Neuronal stem cell (in vitro differentiated cells): ENCODE results near the gene SINHCAF.

Experiments
- DNase-seq: peaks from one replicate; pipeline ENCODE4 v3.0.0-alpha.2; 2013; ENCODE audit warnings: low spot score
- H2AFZ ChIP-seq: one replicate; pipeline ENCODE4 v1.6.1; 2013; ENCODE audit warnings: mild to moderate bottlenecking, low read length, inconsistent platforms
- H2AK5ac ChIP-seq: 2 replicates; pipeline ENCODE4 v1.6.1; 2013; ENCODE audit warnings: low read depth, mild to moderate bottlenecking, inconsistent platforms, low read length, moderate library complexity, mixed read lengths
- H2BK120ac ChIP-seq: 2 replicates; pipeline ENCODE4 v1.6.1; 2013; ENCODE audit warnings: low read depth, mild to moderate bottlenecking, inconsistent platforms, low read length, moderate library complexity, mixed read lengths
- H2BK12ac ChIP-seq: one replicate; pipeline ENCODE4 v1.6.1; 2013; ENCODE audit warnings: low read length, inconsistent platforms
- H2BK15ac ChIP-seq: 2 replicates; pipeline ENCODE4 v1.6.1; 2013; ENCODE audit warnings: mild to moderate bottlenecking, low read length, inconsistent platforms, mixed read lengths
- H2BK5ac ChIP-seq: one replicate; pipeline ENCODE4 v1.6.1; 2013; ENCODE audit warnings: inconsistent platforms, mild to moderate bottlenecking, low read length, moderate library complexity
- H3K14ac ChIP-seq: one replicate; pipeline ENCODE4 v1.6.1; 2013; ENCODE audit warnings: low read length, inconsistent platforms
- H3K18ac ChIP-seq: 2 replicates; pipeline ENCODE4 v1.6.1; 2013; ENCODE audit warnings: low read length, inconsistent platforms
- H3K23ac ChIP-seq: 2 replicates; pipeline ENCODE4 v1.6.1; 2013; ENCODE audit warnings: low read depth, mild to moderate bottlenecking, mixed read lengths, low read length, inconsistent platforms; ENCODE audit not compliant: poor library complexity
- H3K27ac ChIP-seq: replicated peaks from 3 replicates; pipeline ENCODE4 v1.5.1; 2013; ENCODE audit warnings: low read length, inconsistent platforms
- H3K27me3 ChIP-seq, 3 experiments: 2 replicates each; pipeline ENCODE4 v1.6.1; 2013; ENCODE audit warnings: low read length in 3 of 3, mild to moderate bottlenecking in 2 of 3, inconsistent platforms in 1 of 3, low read depth in 1 of 3, mixed read lengths in 1 of 3, moderate library complexity in 1 of 3; ENCODE audit not compliant: control insufficient read depth in 3 of 3, insufficient read depth in 3 of 3
- H3K36me3 ChIP-seq, 2 donors: replicated peaks in 1 of 2; 2 replicates each; pipeline ENCODE4 v1.6.1; 2013; ENCODE audit warnings: low read length in 2 of 2; ENCODE audit not compliant: control insufficient read depth in 2 of 2, insufficient read depth in 2 of 2
- H3K4ac ChIP-seq: 2 replicates; pipeline ENCODE4 v1.6.1; 2013; ENCODE audit warnings: inconsistent platforms, mild to moderate bottlenecking, low read length, moderate library complexity
- H3K4me1 ChIP-seq, 2 donors: 1 replicate in 1 of 2; 2 replicates in 1 of 2; pipeline ENCODE4 v1.6.1; 2013; ENCODE audit warnings: low read length in 2 of 2, low read depth in 1 of 2; ENCODE audit not compliant: control insufficient read depth in 2 of 2, insufficient read depth in 1 of 2
- H3K4me2 ChIP-seq: one replicate; pipeline ENCODE4 v1.6.1; 2013; ENCODE audit warnings: mild to moderate bottlenecking, low read length, inconsistent platforms; ENCODE audit not compliant: insufficient read depth, poor library complexity, severe bottlenecking
- H3K4me3 ChIP-seq, 2 donors: 2 replicates each; pipeline ENCODE4 v1.5.1; 2013; ENCODE audit warnings: low read length in 2 of 2, mild to moderate bottlenecking in 2 of 2, inconsistent platforms in 1 of 2, moderate library complexity in 1 of 2
- H3K79me1 ChIP-seq: one replicate; pipeline ENCODE4 v1.6.1; 2013; ENCODE audit warnings: low read depth, mild to moderate bottlenecking, inconsistent platforms, low read length, moderate library complexity
- H3K9ac ChIP-seq: one replicate; pipeline ENCODE4 v1.6.1; 2013; ENCODE audit warnings: mild to moderate bottlenecking, low read depth, low read length, inconsistent platforms; ENCODE audit not compliant: poor library complexity
- H3K9me3 ChIP-seq, 2 donors: replicated peaks in 1 of 2; 2 replicates each; pipeline versions ENCODE3 to v1.6.1; 2013; ENCODE audit warnings: low read length in 2 of 2, mild to moderate bottlenecking in 2 of 2, inconsistent platforms in 1 of 2, low read depth in 1 of 2, mixed read lengths in 1 of 2, moderate library complexity in 1 of 2; ENCODE audit not compliant: control insufficient read depth in 2 of 2, insufficient read depth in 1 of 2
- H4K8ac ChIP-seq: one replicate; pipeline ENCODE4 v1.6.1; 2013; ENCODE audit warnings: low read depth, mild to moderate bottlenecking, inconsistent platforms, low read length, moderate library complexity
- H4K91ac ChIP-seq: one replicate; pipeline ENCODE4 v1.6.1; 2013; ENCODE audit warnings: low read length, low read depth, mild to moderate bottlenecking, inconsistent platforms; ENCODE audit not compliant: poor library complexity
- WGBS, 2 donors: extraction: QIAGEN DNeasy Blood & Tissue Kit; methylation state at CpG; one replicate each; pipeline ENCODE4 v1.1.7; 2013; ENCODE audit warnings: missing lambda C conversion rate in 2 of 2, mixed read lengths in 1 of 2; ENCODE audit not compliant: insufficient read length in 2 of 2, insufficient replicate concordance in 1 of 2; ENCODE audit errors: extremely low coverage in 2 of 2; 5-methylcytosine and 5-hydroxymethylcytosine counted together

The SINHCAF gene

GRCh38 chr12:31311634-31312258 lies 14.2 kb downstream of the SINHCAF start:
- no peaks in the 10 kb centered on the region for H3K79me1 ChIP-seq
- no CpG with 5 or more reads among the region's 2 CpGs for WGBS, 2 donors
- no peak overlapping the region for H3K9ac ChIP-seq
- no peak for DNase-seq
- peaks cover 4 to 38% of the 10 kb centered on the region in 2 donors for H3K9me3 ChIP-seq
- no peaks in the 10 kb centered on the region for H3K4me1 ChIP-seq
- H3K36me3 ChIP-seq: peaks cover 0 to 78% of the 10 kb centered on the region in 2 donors
- H3K4me3 ChIP-seq: no peak overlapping the region
- H3K18ac ChIP-seq: no peak overlapping the region
- no peak overlapping the region for H3K4me2 ChIP-seq
- no peak overlapping the region for H2AFZ ChIP-seq
- H3K23ac ChIP-seq: no peak overlapping the region
- H2BK15ac ChIP-seq: no peak overlapping the region
- H3K27me3 ChIP-seq: no peaks in the 10 kb centered on the region
- no peak overlapping the region for H3K27ac ChIP-seq
- no peak overlapping the region for H2BK12ac ChIP-seq
- no peak overlapping the region for H4K91ac ChIP-seq
- no peak overlapping the region for H2BK120ac ChIP-seq
- H4K8ac ChIP-seq: no peak overlapping the region
- no peak overlapping the region for H3K4ac ChIP-seq
- no peak overlapping the region for H2BK5ac ChIP-seq
- H3K14ac ChIP-seq: no peak overlapping the region
- no peak overlapping the region for H2AK5ac ChIP-seq

GRCh38 chr12:31310488-31310887 lies 15.5 kb downstream of the SINHCAF start:
- no peak overlapping the region for H3K9ac ChIP-seq
- no peak overlapping the region for H2AFZ ChIP-seq
- no peak overlapping the region for H4K91ac ChIP-seq
- no peak overlapping the region for H2BK120ac ChIP-seq
- no peak overlapping the region for H3K4me2 ChIP-seq
- no peak overlapping the region for H4K8ac ChIP-seq
- H2BK15ac ChIP-seq: no peak overlapping the region
- H3K27ac ChIP-seq: no peak overlapping the region
- H3K14ac ChIP-seq: no peak overlapping the region
- H3K4me1 ChIP-seq: no peaks in the 10 kb centered on the region
- H3K4ac ChIP-seq: no peak overlapping the region
- no peak overlapping the region for H3K4me3 ChIP-seq
- H3K27me3 ChIP-seq: no peaks in the 10 kb centered on the region
- no peak overlapping the region for H2BK12ac ChIP-seq
- WGBS, 2 donors: no CpG with 5 or more reads among the region's 2 CpGs
- H3K18ac ChIP-seq: no peak overlapping the region
- no peaks in the 10 kb centered on the region for H3K79me1 ChIP-seq
- H2BK5ac ChIP-seq: no peak overlapping the region
- peaks cover 4 to 42% of the 10 kb centered on the region in 2 donors for H3K9me3 ChIP-seq
- peaks cover 0 to 87% of the 10 kb centered on the region in 2 donors for H3K36me3 ChIP-seq
- no peak overlapping the region for H2AK5ac ChIP-seq
- H3K23ac ChIP-seq: no peak overlapping the region
- DNase-seq: no peak

- Histone ChIP-seq H3K23ac (no peak overlapping the region), H2BK5ac (no peak overlapping the region), H2BK15ac (no peak overlapping the region), H2AFZ (no peak overlapping the region), H3K4ac (no peak overlapping the region), H2AK5ac (no peak overlapping the region), H4K91ac (no peak overlapping the region), H4K8ac (no peak overlapping the region), H2BK120ac (no peak overlapping the region), H3K18ac (no peak overlapping the region), H3K4me1 (no peaks in the 10 kb centered on the region), H3K4me2 (no peak overlapping the region), H2BK12ac (no peak overlapping the region), H3K27ac (no peak overlapping the region), H3K9me3 (peaks cover 2 to 37% of the 10 kb centered on the region in 2 donors), H3K36me3 (peaks cover 7 to 88% of the 10 kb centered on the region in 2 donors), H3K27me3 (no peaks in the 10 kb centered on the region), H3K4me3 (no peak overlapping the region), H3K9ac (no peak overlapping the region), H3K14ac (no peak overlapping the region), H3K79me1 (peaks cover 4% of the 10 kb centered on the region)
- no peak for DNase-seq
- WGBS, 2 donors: no CpG with 5 or more reads among the region's 1 CpG
Observed at GRCh38 chr12:31309279-31309678, 16.7 kb downstream of the SINHCAF start.

DNA sequence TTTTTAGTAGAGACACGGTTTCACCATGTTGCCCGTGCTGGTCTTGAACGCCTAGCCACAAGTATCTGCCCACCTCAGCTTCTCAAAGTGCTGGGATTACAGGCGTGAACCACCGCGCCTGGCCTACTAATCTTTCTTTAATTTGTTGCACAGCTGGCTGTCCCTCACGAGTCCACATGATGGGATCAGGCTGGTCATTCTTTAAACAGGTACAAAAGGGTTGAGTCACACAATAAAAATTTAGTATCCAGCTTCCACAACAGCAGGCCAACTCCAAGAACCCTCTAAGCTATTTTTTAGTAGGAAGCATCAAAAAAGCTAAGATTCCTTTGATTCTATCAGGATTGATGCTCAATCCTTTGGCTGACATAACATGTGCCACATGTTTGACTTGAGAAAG lies 17.8 kb downstream of the SINHCAF start:
- Histone ChIP-seq H3K18ac (no peak overlapping the region), H3K9me3 (peaks cover 0 to 37% of the 10 kb centered on the region in 2 donors), H2BK15ac (no peak overlapping the region), H2BK5ac (no peak overlapping the region), H2AK5ac (no peak overlapping the region), H3K4me3 (no peak overlapping the region), H3K36me3 (peaks cover 15 to 93% of the 10 kb centered on the region in 2 donors), H2BK12ac (no peak overlapping the region), H3K4me1 (no peaks in the 10 kb centered on the region), H3K27me3 (no peaks in the 10 kb centered on the region), H2BK120ac (no peak overlapping the region), H3K79me1 (peaks cover 4% of the 10 kb centered on the region), H2AFZ (no peak overlapping the region), H3K14ac (no peak overlapping the region), H3K4me2 (no peak overlapping the region), H3K4ac (no peak overlapping the region), H3K9ac (no peak overlapping the region), H4K91ac (no peak overlapping the region), H4K8ac (no peak overlapping the region), H3K23ac (no peak overlapping the region), H3K27ac (no peak overlapping the region)
- no CpG with 5 or more reads among the region's 7 CpGs for WGBS, 2 donors
- DNase-seq: no peak
